ENCODE measurements around the gene TMEM191C.
"Not testable (repeated sequence)": the region's sequence is repeated elsewhere in the genome, so short reads cannot be mapped to it uniquely, and the experiment has no call there.

TMEM191C gene

DNA sequence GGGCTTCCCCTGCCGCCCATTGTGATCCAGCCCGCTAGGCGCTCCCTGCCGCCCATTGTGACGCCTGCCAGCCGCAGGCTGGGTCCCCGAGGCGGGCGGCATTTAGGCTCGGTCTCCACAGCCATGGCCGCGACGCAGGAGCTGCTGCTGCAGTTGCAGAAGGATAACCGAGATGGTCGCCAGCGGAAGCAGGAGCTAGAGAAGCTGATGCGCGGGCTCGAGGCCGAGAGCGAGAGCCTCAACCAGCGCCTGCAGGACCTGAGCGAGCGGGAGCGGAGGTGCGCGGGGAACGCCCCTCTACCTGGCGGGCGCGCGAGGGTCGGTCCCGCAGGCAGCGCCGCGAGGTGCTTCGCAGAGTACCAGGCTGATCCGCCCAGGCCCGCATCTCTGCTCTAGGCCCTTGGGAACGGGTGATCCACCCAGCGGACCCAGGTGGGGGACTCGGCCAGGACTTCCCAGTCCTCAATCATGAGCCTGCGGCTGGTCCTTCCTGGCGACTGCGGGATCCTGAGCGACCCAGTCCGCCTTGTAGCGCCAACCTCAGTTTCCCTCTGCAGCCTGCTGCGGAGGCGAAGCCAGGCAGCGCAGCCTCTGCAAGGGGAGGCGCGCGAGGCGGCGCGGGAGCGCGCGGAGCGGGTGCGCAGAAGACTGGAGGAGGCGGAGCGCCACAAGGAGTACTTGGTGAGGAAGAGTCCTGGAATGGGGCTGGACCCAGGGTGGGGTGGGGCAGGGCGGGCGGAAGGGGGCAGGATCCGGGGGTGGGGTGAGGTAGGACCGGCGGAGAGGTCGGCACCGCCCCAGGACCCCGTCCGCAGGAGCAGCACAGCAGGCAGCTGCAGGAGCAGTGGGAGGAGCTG is at the start of gene TMEM191C:
TSS of gene TMEM191C (plus strand) at position 51 of the 857 bp plus-strand sequence. CDS start at position 124, 73 bp downstream.
- FAIRE-seq = not testable (repeated sequence)

DNA sequence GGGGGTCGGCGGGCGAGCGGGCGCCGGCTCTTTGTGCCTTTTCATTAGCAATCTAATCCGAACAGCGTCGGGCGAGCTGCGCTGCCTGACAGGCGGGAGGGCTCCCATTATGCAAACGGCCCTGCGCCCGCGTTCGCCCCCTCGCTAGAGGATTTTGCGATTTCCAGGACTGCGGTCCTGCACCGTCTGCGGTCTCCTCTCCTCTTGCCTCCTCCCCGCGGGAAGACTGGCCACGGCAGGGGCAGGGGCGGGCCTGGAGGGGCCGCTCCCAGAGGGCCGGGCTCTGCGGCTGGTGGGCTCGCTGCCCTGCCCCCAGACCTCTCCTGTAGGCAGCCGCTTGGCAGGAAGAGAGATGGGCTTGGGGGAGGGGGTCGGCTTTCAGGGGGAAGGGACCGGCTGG is 49.3 kb upstream of the TMEM191C start:
- FAIRE-seq = not testable (repeated sequence)

DNA sequence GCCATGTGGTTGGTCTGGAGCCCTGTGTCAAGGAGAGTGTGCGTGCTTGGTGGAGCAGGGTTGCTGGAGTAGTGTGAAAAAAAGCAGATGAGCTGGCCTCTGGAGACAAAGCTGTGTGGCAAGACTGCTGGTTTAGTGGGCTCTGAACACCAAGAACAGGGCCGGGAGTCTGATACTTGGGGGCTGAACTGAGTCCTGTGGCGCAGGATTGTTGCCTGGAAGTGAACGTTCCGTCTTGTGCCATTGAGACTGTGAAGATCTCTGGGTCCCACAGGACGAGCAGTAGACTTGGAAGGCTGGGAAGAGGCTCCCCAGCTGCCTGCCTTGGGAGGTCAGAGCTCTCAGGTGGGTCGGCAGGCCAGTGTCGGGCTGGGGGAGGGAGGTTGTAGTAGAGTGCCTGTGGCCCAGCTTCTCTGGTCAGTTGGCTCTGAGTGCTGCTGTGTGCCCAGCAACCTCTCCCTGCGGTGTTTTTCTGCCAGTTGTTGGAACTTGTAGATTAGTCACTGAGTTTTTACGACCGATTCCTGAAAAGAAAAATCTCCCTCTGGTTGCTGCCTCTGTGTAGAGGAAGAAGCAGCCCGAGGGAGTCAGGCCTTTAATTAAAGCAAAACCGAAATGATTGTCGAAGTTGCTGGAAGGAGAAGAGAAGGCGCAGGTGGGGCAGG is 48.1 kb upstream of the TMEM191C start:
- not testable (repeated sequence) for FAIRE-seq

DNA sequence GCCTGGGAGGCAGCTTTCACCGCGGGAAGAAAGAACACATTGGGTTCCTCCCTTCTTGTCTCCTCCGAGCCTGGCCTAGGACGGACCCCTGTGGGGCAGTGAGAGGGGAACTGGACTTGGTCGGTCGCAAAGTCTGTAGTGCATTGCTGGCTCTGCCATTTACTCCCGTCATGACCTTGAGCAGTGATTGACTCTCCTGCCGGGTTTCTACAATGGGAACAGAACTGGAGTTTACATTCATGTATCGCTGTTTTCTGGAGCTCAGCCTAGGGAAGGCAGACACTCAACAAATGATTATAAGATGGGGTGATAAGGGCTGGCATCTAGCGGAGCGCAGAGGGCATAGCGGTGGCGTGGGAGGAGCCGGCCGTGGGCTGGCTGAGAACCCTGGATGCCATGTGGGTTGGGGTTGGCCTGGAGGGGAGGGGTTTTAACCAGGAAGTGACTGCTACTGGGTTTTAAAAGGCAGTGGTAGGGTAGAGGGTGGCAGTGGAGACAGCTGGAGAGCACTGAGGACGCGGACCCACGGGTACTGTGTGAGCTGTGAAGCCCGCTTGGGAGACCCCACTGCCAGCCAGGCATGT is 46.9 kb upstream of the TMEM191C start:
- FAIRE-seq = not testable (repeated sequence)

DNA sequence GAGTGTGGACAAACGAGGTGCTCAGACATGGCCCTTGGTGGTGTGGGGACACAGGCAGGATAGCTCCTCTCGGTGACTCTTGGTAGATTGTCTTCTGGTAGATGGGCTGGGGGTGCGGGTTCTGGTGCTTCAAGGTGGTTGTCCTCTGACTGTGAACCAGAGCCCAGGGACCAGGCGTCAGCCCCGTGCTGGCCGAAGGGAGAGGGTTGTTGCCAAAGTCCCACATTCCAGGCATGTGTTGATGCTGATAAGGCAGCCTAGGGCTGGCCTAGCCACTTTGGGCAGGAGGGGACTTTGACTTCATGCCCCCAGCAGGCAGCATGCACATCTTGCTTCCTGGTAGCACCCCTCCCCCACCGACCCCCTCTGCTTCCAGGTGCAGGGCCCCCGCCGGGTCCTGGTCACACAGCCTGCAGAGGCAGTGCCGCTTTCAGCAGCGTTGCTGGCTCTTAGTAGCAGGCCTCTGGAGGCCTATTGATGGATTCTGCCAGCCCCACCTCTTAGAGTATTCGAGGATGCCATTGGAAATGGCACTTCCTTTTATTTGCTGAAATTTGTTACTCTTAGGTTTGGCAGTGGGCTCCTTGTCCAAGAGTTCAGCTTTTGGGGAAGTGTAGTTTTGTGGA is 43.0 kb upstream of the TMEM191C start:
- FAIRE-seq = not testable (repeated sequence)

DNA sequence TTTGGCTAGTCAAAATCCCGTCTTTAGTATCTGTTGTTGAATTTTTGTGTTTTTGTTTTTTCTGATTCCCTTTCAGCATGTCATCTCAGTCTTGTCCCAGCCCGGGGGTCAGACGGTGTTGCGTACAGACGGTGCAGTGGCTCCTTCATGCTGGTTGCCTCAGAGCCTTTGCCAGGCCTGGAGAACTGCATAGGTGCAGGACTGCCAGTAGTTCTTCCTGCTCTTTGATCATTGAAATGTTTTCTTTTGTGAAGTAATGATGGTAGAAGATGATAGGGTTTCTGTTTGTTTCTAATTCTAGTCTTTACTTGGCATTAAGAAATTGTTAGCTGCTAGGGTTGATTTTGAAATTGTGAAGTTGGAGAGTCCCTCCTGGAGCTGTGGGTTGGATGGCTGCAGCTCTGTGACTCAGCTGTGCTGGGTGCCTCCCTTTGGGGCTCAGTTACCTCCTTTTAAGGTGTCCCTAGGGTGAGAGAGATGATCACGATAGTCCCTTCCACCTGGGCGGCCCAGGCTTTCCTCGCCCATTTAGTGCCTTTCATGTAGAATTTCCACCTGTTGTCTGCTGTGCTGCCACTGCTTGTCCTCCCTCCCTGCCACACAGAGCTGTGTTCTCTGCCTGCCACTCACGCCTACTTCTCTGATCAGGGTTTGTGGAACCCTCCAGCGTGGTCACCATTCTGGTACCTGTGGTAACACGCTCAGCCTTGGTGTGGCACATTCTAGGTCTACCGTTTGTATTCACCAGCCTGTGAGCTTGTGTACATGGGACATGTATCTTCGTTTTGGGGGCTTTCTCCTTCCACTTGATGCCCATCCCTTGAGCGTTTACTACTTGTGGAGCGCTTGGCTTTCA is 32.6 kb upstream of the TMEM191C start:
- not testable (repeated sequence) for FAIRE-seq

DNA sequence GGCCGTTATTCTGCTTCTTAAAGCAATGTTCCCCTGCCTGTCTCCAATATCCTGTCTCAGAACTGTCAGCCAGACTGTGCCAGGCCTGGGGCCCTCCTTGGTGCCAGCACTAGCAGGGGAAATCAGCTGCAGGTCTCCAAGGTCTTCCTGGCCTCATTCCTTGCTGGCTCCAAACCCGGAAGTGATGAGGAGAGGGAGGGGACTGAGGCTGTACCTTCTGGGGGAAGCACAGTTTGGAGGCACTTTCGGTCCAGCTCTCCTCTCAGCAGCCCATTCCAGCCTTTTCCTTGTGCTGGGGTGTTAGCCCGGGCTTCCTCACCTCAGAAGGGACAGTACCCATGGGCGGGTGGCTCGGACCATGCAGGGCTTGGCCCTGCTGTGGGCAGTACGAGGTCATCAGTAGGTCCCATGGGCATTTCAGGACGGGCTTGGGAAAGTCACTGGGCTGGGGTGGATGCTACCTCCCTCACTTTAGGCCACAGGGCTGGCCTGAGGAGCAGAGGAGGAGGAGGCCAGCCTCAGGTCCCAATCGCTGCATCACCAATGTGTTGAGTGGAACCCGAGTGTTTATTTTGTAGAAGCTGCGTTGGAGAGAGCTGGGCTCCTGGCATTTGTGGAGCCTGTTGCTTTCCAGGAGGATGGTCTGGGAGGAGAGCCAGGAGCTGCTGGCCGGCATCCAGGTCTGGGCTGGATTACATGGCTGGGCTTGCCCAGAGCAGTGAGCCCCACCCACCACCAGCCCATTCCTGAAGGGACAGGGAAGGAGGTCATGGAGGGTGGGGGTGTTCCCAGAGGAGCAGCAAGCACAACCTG is 31.0 kb upstream of the TMEM191C start:
- FAIRE-seq = not testable (repeated sequence)

DNA sequence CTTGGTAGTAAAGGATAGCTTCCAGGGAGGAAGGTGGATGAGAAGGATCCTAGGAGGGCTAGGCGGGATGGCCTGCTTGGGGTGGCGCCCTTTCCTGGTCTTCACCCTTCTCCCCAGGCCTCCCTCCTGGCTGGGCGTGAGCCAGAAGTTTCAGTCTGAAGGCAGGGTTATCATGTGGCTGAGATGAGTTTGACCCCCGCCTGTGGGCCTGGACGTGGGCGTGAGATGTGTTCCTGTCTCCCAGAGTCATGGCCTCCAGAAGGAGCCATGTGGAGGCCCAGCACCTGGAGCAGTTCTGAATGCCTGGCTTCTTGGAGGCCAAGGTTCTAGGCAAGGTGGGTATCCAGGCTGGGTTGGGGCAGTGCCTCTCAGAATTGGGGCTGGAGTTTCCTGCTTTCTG is 29.2 kb upstream of the TMEM191C start:
- FAIRE-seq = not testable (repeated sequence)

DNA sequence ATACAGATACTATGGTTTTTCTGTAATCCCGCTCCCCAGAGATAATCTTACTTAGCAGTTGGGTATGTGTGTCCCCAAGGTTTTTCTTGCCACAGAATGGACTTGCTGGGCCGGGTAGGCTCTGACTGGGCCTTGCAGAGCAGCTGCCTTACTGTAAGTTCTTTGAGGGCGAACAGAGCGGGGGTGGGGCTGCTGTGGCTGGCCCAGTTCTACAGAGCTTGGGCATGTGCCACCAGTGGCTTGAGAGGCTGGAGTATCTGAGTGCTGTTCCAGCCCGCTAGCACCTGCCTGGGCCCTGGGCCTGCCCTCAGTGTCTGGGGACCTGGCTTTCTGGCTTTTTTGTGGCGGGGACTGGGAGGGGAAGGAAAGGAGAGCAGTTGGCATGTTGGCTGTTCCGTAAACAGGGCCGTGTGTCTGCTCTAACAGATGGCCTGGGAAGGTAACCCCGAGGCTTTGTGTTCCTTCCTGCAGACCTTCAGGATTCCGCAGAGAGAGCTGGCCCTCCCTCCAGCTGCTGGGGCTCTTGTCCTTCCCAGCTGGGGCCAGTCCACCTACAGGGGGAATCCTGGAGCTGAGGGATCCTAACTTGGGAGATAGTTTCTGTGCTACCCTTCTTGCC is 27.1 kb upstream of the TMEM191C start:
- not testable (repeated sequence) for FAIRE-seq

DNA sequence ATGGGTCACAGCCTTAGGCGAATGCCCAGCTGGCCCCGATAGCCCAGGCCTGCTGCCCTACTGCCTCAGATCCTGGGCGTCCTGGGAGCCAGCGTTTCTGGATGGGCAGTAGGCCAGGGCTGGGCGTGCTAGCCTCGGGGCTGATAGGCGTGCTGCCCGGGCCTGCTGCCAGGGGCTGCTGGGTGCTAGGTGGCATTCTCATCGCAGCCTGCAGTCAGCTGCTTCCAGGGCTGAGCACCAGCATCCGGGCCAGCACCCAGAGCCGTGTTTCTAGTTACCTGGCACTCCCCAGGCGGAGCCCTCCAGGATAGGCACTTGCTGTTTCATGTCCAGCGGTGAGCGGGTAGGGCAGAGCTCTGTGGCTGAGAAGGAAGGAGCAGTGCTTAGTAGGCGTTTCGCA is 26.5 kb upstream of the TMEM191C start:
- FAIRE-seq = not testable (repeated sequence)

DNA sequence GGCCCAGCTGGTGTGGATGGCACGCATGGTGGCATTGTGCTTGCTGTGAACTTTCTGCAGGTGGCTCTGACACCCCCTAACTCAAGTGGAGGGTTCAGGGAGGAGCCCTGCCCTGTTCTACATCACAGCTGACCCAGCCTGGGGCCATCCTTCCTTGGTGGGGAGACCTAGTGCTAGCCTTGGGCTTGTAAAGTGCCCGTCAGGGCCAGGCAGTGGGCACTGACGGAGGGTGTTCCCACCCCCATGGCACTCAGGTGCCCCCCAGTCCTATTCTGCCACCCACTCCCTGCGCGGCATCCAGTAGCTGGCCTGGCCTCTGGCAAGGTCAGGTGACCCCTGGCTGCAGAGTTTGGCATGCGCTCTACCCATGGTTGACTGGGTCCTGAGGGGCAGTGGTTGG is 26.0 kb upstream of the TMEM191C start:
- not testable (repeated sequence) for FAIRE-seq

DNA sequence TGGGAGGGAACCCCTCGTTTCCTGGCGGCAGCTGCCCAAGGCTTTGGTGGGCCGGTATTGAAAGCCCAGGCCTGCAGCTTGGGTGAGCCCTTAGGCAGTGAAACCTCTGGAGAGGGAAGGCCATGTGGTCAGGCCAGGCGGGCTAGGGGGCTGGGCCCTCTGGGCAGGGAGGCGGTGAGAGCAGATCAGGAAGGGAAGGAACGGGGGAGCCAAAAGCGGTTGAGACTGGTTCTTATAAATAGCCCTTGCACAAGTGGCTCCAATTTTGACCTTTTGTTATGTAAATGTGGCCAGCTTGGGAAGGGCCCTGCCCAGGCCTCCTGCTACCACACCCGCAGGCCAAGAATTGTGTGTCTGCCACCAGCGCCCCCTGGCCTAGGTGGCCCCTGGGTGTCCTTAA is 25.1 kb upstream of the TMEM191C start:
- not testable (repeated sequence) for FAIRE-seq

DNA sequence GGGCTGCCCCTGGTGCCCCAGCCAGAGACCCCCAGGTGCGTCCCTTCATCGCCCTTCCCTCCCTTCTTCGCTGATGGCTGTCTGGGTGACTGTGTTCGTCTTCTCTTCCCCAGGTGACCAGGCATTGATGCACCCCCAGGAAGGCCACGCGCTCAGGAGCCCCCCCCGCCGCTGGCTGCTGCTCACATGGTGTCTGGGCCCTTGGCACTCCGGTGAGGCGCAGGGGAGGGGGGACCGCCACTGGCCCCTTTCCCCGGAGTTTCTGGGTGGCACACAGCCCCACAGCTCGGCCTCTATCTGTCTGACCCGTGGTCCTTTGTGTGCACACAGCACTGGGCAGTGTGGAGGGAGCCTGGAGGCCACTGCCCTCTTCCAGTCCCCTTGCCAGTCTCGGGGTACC is 24.5 kb upstream of the TMEM191C start:
- FAIRE-seq = not testable (repeated sequence)

DNA sequence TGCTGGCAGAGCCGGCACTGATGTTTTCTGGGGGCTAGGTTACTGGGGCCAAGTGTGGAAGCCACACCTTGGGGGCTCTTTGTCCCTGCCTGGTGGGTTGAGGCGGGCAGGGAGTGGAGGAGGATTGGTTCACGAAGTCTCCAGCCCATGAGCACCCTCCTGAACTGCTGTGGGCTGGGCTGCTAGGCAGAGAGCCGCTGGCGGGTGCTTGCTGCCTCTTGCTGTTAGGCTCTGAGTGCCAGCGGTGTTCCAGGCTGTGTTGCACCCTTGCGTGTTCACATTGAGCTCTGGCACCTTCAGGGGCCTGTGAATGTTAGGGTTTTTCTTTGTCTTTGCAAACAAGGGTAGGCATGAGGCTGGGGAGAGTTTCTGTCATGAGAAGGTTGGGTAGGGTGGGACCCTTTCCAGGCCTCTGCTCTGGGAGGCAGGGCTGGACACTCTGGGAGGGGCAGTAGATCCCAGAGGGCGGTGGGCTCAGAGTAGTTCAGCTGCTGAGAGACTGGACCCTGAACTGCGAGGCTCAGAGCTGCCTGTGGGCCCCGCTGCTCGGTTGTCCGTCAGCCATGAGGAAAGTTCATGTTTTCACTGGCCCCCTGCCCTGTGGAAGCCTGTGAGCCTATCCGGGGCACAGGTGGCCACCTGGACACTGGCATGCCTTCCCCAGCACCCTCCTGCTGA is 24.0 kb upstream of the TMEM191C start:
- no peak for FAIRE-seq

DNA sequence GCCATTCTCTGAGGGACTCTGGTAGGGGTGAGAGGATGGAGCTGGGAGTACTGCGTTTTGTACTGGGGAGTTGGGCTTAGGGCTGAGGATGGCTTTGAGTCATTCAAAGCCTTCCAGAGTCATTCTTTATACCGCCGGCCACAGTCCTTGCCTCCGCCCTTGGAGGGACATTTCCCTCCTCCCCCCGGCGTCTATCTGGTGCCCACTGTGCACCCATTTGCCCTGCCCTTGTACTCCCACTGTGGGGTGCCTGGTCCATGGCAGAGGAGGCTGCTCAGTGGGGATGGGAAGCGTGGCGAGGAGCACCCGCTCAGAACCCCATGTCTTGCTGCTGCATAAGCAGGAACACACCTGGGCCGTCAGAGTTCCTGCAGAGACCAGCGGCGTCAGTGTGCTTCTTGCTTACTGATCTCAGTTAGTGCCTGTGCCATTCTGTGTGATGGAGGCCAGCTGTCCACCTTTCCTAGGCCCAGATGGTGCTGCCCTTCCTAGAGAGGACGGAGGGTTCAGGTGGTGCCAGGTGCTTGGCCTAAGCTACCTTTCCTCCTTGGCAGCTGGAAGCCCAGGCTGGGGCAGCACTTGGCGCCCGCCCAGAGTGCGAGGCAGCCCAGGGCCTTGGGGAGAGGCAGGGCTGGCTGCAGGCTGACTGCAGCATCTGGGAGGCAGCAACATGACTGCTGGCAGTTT is 23.3 kb upstream of the TMEM191C start:
- no peak for FAIRE-seq

DNA sequence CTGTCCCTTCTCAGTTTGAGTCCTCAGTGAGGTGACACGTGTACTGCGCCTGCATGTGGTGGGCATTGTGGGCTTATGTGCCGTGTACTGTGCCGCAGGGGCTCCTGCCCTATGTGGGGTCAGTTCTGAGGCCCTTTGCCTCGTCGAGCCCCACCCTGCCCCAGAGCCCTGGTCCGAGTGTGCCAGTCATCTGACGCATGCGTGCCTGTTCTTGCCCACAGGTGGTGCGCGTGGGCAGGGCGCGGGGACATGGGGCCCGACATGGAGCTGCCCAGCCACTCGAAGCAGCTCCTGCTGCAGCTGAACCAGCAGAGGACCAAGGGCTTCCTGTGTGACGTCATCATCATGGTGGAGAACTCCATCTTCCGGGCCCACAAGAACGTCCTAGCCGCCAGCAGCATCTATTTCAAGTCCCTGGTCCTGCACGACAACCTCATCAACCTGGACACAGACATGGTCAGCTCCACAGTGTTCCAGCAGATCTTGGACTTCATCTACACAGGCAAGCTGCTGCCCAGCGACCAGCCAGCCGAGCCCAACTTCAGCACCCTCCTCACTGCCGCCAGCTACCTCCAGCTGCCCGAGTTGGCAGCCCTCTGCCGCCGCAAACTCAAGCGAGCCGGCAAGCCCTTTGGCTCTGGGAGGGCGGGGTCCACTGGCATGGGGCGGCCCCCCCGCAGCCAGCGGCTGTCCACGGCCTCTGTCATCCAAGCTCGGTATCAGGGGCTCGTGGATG is 22.3 kb upstream of the TMEM191C start:
- FAIRE-seq = no peak

DNA sequence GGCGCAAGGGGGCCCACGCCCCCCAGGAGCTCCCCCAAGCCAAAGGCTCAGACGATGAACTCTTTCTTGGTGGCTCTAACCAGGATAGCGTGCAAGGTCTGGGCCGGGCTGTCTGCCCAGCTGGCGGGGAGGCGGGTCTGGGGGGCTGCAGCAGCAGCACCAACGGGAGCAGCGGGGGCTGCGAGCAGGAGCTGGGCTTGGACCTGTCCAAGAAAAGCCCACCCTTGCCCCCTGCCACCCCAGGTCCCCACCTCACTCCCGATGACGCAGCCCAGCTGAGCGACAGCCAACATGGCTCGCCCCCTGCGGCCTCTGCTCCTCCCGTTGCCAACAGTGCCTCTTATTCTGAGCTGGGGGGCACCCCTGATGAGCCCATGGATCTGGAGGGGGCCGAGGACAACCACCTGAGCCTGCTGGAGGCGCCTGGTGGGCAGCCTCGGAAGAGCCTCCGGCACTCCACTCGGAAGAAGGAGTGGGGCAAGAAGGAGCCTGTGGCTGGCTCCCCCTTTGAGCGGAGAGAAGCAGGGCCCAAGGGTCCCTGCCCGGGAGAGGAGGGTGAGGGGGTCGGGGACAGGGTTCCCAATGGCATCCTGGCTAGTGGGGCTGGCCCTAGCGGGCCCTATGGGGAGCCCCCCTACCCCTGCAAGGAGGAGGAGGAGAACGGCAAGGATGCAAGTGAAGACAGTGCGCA is 21.6 kb upstream of the TMEM191C start:
- no peak for FAIRE-seq

DNA sequence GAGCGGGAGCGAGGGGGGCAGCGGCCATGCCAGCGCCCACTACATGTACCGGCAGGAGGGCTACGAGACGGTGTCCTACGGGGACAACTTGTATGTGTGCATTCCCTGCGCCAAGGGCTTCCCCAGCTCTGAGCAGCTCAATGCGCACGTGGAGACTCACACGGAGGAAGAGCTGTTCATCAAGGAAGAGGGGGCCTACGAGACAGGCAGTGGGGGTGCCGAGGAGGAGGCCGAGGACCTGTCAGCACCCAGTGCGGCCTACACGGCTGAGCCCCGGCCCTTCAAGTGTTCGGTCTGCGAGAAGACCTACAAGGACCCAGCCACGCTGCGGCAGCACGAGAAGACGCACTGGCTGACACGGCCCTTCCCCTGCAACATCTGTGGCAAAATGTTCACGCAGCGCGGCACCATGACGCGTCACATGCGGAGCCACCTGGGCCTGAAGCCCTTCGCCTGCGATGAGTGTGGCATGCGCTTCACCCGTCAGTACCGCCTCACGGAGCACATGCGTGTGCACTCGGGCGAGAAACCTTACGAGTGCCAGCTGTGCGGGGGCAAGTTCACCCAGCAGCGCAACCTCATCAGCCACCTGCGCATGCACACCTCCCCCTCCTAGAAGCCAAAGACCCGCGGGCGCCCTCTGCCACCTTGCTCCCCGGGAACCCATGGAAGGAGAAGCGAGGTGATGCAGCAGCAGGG is 20.9 kb upstream of the TMEM191C start:
- FAIRE-seq = no peak

Data from A204.1 (cell line).